ENCODE data around the gene FOCAD.

Gene FOCAD

GRCh38 chr9:20775683-20776082 is 91.6 kb downstream of the FOCAD start:
- no peak for TF ChIP-seq FOXM1 (IDR thresholded peaks at IDR 0.05; ENCODE audit: borderline replicate concordance, low read depth)
- no peak for TF ChIP-seq TCF12 (IDR thresholded peaks at IDR 0.05; ENCODE audit: low read depth)
- no peak for TF ChIP-seq USF1 (IDR thresholded peaks at IDR 0.05)
- TF ChIP-seq TEAD4 (IDR thresholded peaks at IDR 0.05) = no peak
- no peak for TF ChIP-seq YY1 (IDR thresholded peaks at IDR 0.05; ENCODE audit: low read depth)
- no peak for TF ChIP-seq MAX (IDR thresholded peaks at IDR 0.05)
- no peak for TF ChIP-seq EP300 (IDR thresholded peaks at IDR 0.05; ENCODE audit: borderline replicate concordance)
- TF ChIP-seq CREB1 (IDR thresholded peaks at IDR 0.05; ENCODE audit: low read depth) = no peak
- TF ChIP-seq NFIC (IDR thresholded peaks at IDR 0.05) = no peak

- no peak for TF ChIP-seq REST (IDR thresholded peaks at IDR 0.05; ENCODE audit: low read depth)
- TF ChIP-seq ZBTB7A (IDR thresholded peaks at IDR 0.05; ENCODE audit: low read depth) = no peak
- TF ChIP-seq MAX (IDR thresholded peaks at IDR 0.05) = no peak
- no peak for TF ChIP-seq USF1 (IDR thresholded peaks at IDR 0.05)
- no peak for TF ChIP-seq NFIC (IDR thresholded peaks at IDR 0.05)
- no peak for TF ChIP-seq EP300 (IDR thresholded peaks at IDR 0.05; ENCODE audit: borderline replicate concordance)
- no peak for TF ChIP-seq TEAD4 (IDR thresholded peaks at IDR 0.05)
- no peak for TF ChIP-seq TCF12 (IDR thresholded peaks at IDR 0.05; ENCODE audit: low read depth)
- no peak for TF ChIP-seq CREB1 (IDR thresholded peaks at IDR 0.05; ENCODE audit: low read depth)
- TF ChIP-seq FOXM1 (IDR thresholded peaks at IDR 0.05; ENCODE audit: borderline replicate concordance, low read depth) = no peak
- TF ChIP-seq TAF1 (IDR thresholded peaks at IDR 0.05; ENCODE audit: low read depth) = no peak
Measured at GRCh38 chr9:20781092-20781491, 97.0 kb downstream of the FOCAD start.

- no peak for TF ChIP-seq TCF12 (IDR thresholded peaks at IDR 0.05; ENCODE audit: low read depth)
- TF ChIP-seq REST (IDR thresholded peaks at IDR 0.05; ENCODE audit: low read depth) = no peak
- TF ChIP-seq TAF1 (IDR thresholded peaks at IDR 0.05; ENCODE audit: low read depth) = no peak
- TF ChIP-seq CEBPB (IDR thresholded peaks at IDR 0.05) = no peak
- TF ChIP-seq FOXM1 (IDR thresholded peaks at IDR 0.05; ENCODE audit: borderline replicate concordance, low read depth) = no peak
- TF ChIP-seq USF1 (IDR thresholded peaks at IDR 0.05) = no peak
- no peak for TF ChIP-seq YY1 (IDR thresholded peaks at IDR 0.05; ENCODE audit: low read depth)
- TF ChIP-seq CREB1 (IDR thresholded peaks at IDR 0.05; ENCODE audit: low read depth) = no peak
- TF ChIP-seq EGR1 (IDR thresholded peaks at IDR 0.05) = no peak
- TF ChIP-seq TEAD4 (IDR thresholded peaks at IDR 0.05) = no peak
- TF ChIP-seq ZBTB7A (IDR thresholded peaks at IDR 0.05; ENCODE audit: low read depth) = no peak
- TF ChIP-seq MAX (IDR thresholded peaks at IDR 0.05) = no peak
- no peak for TF ChIP-seq NFIC (IDR thresholded peaks at IDR 0.05)
- no peak for TF ChIP-seq RAD21 (IDR thresholded peaks at IDR 0.05; ENCODE audit: low read depth)
- TF ChIP-seq EP300 (IDR thresholded peaks at IDR 0.05; ENCODE audit: borderline replicate concordance) = no peak
Measured at GRCh38 chr9:20782289-20782688, 98.2 kb downstream of the FOCAD start.

GRCh38 chr9:20783057-20784038 is 99.3 kb downstream of the FOCAD start:
- TF ChIP-seq MAX (IDR thresholded peaks at IDR 0.05) (no peak), YY1 (IDR thresholded peaks at IDR 0.05; ENCODE audit: low read depth) (no peak), CREB1 (IDR thresholded peaks at IDR 0.05; ENCODE audit: low read depth) (no peak), TEAD4 (IDR thresholded peaks at IDR 0.05) (no peak), EGR1 (IDR thresholded peaks at IDR 0.05) (no peak), REST (IDR thresholded peaks at IDR 0.05; ENCODE audit: low read depth) (no peak), TCF12 (IDR thresholded peaks at IDR 0.05; ENCODE audit: low read depth) (no peak), ZBTB7A (IDR thresholded peaks at IDR 0.05; ENCODE audit: low read depth) (no peak), EP300 (IDR thresholded peaks at IDR 0.05; ENCODE audit: borderline replicate concordance) (no peak)

Measured in Ishikawa (cell line).